Measurements from ENCODE around the gene OXSR1.
"Not testable (repeated sequence)": the region's sequence is repeated elsewhere in the genome, so short reads cannot be mapped to it uniquely, and the experiment has no call there.

OXSR1 gene

GRCh38 chr3:38141952-38142273 is 23.4 kb upstream of the OXSR1 start:
- no peak for DNase-seq (ENCODE audit: low read depth in 3 of 3)

- DNase-seq (ENCODE audit: low read depth in 3 of 3) = no peak
Measured at GRCh38 chr3:38142959-38143358, 22.4 kb upstream of the OXSR1 start.

GRCh38 chr3:38143511-38143910 is 21.8 kb upstream of the OXSR1 start:
- DNase-seq (ENCODE audit: low read depth in 3 of 3) = no peak

GRCh38 chr3:38146504-38146903 is 18.8 kb upstream of the OXSR1 start:
- no peak for DNase-seq (ENCODE audit: low read depth in 3 of 3)

- DNase-seq (ENCODE audit: low read depth in 3 of 3) = no peak
Measured at GRCh38 chr3:38147421-38147820, 17.9 kb upstream of the OXSR1 start.

- no peak for DNase-seq (ENCODE audit: low read depth in 3 of 3)
Measured at GRCh38 chr3:38148311-38148882, 16.9 kb upstream of the OXSR1 start.

DNA sequence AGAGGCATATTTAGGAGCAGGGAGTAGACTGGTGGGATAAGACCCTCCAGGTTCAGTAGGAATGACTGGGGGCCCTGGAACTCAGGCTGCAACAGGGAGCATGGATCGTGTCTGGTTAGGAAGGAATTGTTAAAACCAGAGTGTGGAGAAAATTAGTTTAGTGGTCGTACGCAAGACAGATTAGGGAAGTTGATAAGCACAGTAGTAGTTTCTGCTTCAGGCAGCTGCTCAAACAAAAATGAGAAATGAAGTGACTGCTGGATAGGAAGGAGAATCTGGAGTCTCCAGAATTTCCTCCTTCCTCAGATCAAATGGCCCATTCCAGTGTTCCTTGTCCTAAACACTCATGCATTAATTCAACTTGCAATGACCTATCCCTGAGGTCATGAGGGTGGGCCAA is 15.6 kb upstream of the OXSR1 start:
- DNase-seq (ENCODE audit: low read depth in 3 of 3) = no peak

- no peak for DNase-seq (ENCODE audit: low read depth in 3 of 3)
Measured at GRCh38 chr3:38150780-38151528, 14.4 kb upstream of the OXSR1 start.

GRCh38 chr3:38151667-38152265 is 13.6 kb upstream of the OXSR1 start:
- DNase-seq (ENCODE audit: low read depth in 3 of 3) = no peak

- DNase-seq (ENCODE audit: low read depth in 3 of 3) = no peak
Measured at GRCh38 chr3:38152609-38153008, 12.7 kb upstream of the OXSR1 start.

DNA sequence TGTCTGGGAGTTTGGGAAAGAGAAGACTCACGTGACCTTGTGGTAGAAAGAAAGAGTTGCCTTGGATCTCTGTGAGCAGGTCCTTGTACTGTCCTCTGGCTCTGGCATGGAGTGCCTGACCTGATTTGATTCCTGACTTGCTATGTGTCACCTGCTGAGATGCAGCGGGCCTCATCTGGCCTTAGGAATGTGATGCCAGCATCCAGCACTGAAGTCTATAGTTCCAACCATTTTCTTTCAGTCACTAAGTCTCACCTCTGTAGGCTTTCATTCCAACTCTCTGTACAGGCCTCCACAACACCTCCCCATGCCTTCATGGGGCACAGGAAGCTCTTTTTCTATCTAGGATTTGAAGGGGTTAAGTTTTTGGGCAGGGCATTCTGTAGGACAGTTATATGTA is 12.1 kb upstream of the OXSR1 start:
- DNase-seq (ENCODE audit: low read depth in 3 of 3) = no peak

DNA sequence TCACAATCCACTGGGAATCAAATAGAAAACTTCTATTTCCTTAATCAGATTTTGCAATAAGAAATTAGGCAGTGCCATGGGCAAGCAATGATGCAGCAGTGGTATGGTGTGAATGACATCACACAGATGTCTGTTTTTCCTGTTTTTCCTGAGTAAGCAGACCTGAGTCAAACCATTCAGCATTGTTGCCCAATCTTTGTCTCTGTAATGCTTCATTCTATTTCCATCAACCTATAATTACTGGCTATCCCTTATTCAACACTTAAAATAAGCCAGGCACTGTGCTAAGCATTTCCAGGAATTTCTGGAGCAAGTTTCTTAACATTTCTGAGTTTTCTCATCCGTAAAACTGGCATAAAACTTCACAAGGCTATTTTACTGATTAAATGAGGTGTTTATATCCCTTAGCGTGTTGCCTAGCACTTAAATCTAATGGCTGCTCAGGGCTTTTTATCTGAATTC is 11.3 kb upstream of the OXSR1 start:
- no peak for DNase-seq (ENCODE audit: low read depth in 3 of 3)

- DNase-seq (ENCODE audit: low read depth in 3 of 3) = no peak
Measured at GRCh38 chr3:38154625-38155255, 10.6 kb upstream of the OXSR1 start.

GRCh38 chr3:38155825-38156224 is 9.5 kb upstream of the OXSR1 start:
- no peak for DNase-seq (ENCODE audit: low read depth in 3 of 3)

GRCh38 chr3:38157117-38157516 is 8.2 kb upstream of the OXSR1 start:
- DNase-seq (ENCODE audit: low read depth in 3 of 3) = no peak

DNA sequence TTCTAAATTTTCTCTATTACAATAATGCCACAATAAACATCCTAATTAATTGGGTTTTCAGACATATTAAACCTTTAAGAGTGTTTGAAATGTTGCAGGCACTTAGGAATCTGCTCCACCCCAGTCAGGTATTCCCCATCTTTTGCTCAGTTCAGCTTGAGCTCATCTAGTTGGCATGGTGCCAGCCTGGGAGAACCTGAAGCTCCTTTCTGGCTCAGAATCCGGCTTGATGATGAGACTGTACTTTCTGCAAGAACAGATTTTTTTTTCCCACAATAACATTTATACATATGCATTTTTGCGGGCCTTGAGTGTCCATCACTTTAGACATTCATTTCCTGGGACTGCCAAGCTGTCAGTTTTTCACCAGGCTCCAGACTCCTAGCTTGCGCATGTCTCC is 7.7 kb upstream of the OXSR1 start:
- no peak for DNase-seq (ENCODE audit: low read depth in 3 of 3)

DNA sequence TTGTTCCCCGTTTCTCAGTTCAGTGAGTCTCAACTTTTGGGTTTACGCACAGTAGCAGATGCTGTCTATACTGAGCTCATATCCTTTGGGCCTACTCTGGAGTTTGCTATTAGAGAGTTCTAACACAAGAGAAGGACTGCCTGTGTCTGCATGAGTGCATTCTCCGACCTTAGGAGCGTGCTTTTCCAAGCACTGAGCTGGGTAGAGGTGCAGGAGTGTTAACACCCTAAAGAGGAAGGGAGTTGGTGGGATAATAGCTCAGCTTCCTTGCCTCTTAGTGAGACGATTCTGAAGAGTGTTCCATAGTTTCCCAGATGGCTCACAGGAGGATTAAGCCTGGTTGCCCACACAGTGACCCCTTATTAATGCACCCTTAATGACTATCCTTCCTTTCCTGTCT is 6.9 kb upstream of the OXSR1 start:
- no peak for DNase-seq (ENCODE audit: low read depth in 3 of 3)

DNA sequence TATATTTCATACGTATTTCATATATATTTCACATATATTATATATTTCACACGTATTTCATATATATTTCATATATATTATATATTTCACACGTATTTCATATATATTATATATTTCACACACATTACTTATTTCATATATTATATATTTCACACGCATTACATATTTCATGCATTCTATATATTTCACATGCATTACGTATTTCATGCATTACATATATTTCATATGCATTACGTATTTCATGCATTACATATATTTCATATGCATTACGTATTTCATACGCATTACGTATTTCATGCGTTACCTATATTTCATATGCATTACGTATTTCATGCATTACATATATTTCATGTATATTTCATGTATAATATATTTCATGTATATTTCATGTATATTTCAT is 4.6 kb upstream of the OXSR1 start:
- not testable (repeated sequence) for DNase-seq (ENCODE audit: low read depth in 3 of 3)

GRCh38 chr3:38163117-38163840 is 2.1 kb upstream of the OXSR1 start:
- no peak for DNase-seq (ENCODE audit: low read depth in 3 of 3)

DNA sequence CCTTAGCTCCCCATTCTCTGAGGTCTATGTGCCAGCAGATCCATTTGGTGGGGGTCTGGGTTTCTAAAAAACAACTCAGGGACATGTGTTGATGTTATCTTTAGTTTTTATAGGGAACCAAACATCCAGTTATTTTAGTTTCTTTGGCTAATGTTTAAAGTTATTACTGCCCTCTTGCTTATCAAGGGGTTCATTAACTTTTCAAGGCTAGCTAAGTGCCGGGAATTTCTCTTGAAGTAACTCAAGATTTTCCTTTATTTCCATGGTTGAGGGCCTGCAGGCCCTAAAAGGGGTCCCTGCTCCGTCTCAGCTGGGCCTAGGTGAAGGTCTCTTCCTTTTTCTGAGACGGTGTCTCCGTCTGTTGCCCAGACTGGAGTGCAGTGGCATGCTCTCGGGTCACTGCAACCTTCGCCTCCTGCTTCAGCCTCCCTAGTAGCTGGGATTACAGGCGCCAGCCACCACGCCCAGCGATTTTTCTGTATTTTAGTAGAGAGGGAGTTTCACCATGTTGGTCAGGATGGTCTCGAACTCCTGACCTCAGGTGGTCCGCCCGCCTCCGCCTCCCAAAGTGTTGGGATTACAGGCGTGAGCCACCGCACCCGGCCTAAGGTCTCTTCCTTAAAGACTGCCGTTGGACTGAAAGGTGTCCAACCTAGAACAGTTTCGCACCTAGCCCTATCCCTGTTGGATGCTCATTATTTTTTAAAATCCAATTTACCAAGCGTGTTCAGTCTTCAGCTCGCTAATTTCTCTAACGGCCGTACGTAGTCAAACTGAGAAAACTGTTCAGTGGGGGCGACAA is 1.3 kb upstream of the OXSR1 start:
- no peak for DNase-seq (ENCODE audit: low read depth in 3 of 3)

DNA sequence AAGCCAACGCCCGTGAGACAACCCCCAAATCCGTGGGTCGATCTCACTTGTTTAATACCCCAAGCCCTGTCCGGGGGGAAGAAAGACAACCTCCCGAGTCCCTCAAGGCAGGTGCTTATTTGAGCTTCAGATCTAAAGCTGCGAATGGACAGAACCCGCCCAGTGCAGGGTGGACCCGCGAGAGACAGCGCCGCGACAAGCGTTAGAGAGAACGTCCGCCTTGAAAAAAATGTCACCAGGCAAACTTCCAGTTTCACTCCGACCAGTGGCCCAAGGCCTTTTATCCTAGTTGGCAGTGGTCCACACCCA is 740 bp upstream of the OXSR1 start:
- DNase-seq (ENCODE audit: low read depth in 3 of 3) = no peak

All from stimulated activated CD4-positive, alpha-beta T cell treated with anti-CD3 and anti-CD28 coated beads, TNF-alpha, amount 100 ng/mL, for 24 hours (primary cell).